Heart right ventricle (tissue), 16 donors: Measurements from ENCODE around the gene TNF. TPM values are rescaled to one million over a fixed set of nuclear protein-coding genes. Genes with fewer than 3 reads are reported as not detected.

Source experiments
- ATAC-seq, 8 donors: fragments of 200-7000 bp; cut with Tn5 transposase; one replicate each; pipeline ENCODE4 v1.9.1; 2020; ENCODE audit warnings: mild to moderate bottlenecking in 8 of 8, moderate library complexity in 8 of 8, moderate number of reproducible peaks in 1 of 8
- DNase-seq, 2 donors: peaks; one replicate each; pipeline ENCODE4 v3.0.0-alpha.2; 2020
- H3K27ac ChIP-seq, 10 donors: fragments of 200-600 bp; sonication (generic) in 2 of 10; one replicate each; pipeline versions ENCODE4 v1.5.0 to v1.8.0; 2020 to 2022; ENCODE audit warnings: mild to moderate bottlenecking in 3 of 10
- H3K27me3 ChIP-seq, 7 donors: fragments of 200-600 bp; one replicate each; pipeline ENCODE4 v1.8.0; 2021 to 2022; ENCODE audit warnings: mild to moderate bottlenecking in 2 of 7
- H3K36me3 ChIP-seq, 9 donors: fragments of 200-600 bp; sonication (generic) in 1 of 9; one replicate each; pipeline versions ENCODE4 v1.5.0 to v1.8.0; 2020 to 2022; ENCODE audit warnings: mild to moderate bottlenecking in 2 of 9
- H3K4me1 ChIP-seq, 9 donors: fragments of 200-600 bp; sonication (generic) in 1 of 9; one replicate each; pipeline versions ENCODE4 v1.5.0 to v1.8.0; 2020 to 2022; ENCODE audit warnings: mild to moderate bottlenecking in 4 of 9
- H3K4me3 ChIP-seq, 10 donors: fragments of 200-600 bp; sonication (generic) in 2 of 10; one replicate each; pipeline versions ENCODE4 v1.5.0 to v1.8.0; 2020 to 2022; ENCODE audit warnings: mild to moderate bottlenecking in 7 of 10, moderate library complexity in 2 of 10
- H3K9me3 ChIP-seq, 11 donors: fragments of 200-600 bp in 10 of 11; sonication (generic) in 2 of 11; one replicate each; pipeline versions ENCODE4 v1.5.0 to v1.8.0; 2013 to 2022; ENCODE audit warnings: mild to moderate bottlenecking in 2 of 11, control low read depth in 1 of 11, moderate library complexity in 1 of 11
- CTCF ChIP-seq, 9 donors: fragments of 200-600 bp; sonication (generic) in 2 of 9; IDR thresholded peaks; one replicate each; pipeline versions ENCODE4 v1.5.0 to v1.8.0; 2021 to 2022; ENCODE audit warnings: antibody characterized with exemption in 9 of 9, mild to moderate bottlenecking in 5 of 9, moderate library complexity in 1 of 9
- WGBS, 2 donors: extraction: QIAGEN DNeasy Blood & Tissue Kit; methylation state at CpG; one replicate each; pipeline ENCODE4 v1.1.7; 2013; ENCODE audit warnings: inconsistent platforms in 1 of 2; 5-methylcytosine and 5-hydroxymethylcytosine counted together
- intact Hi-C, 10 donors: fragments of 100-400 bp; cut with DNase I; formaldehyde crosslinking; loops; one replicate each; pipeline versions ENCODE4 v1.11.1 to v1.14.2; 2022
- polyA plus RNA-seq, 2 donors: library from polyadenylated mRNA; stranded (reverse); fragments of 200-250 nt; gene quantifications; one replicate each; pipeline ENCODE4 v1.2.3, GENCODE V29; 2013
- total RNA-seq, 10 donors: library from RNA; stranded (reverse); fragmentation: NEBNext Ultra II Directional in 3 of 10; extraction: Animal tissue kit (Norgen Biotek cat#: 25700) in 3 of 10; gene quantifications; one replicate each; pipeline versions ENCODE4 v1.2.1 to v1.2.4, GENCODE V29; 2021 to 2023
- donor health status: Arrhythmogenic right ventricular cardiomyopathy.
- donor health status: ischemic (EF 13 %, LVEDD 7.1; RV severe dilation, severe dysfunction).
- donor health status: healthy with polysubstance abuse.
- donor health status: DM: no; HTN: yes; CAD: no.
- donor health status: DM: no; HTN: no; CAD: no.
- donor health status: ischemic (EF 25% LVEDD 6.9; RV normal size, moderate dysfunction).
- donor health status: ischemic (EF 25% LVEDD 5.7; RV mildly dilated, moderate dysfunction).
- donor health status: healthy.
- donor health status: DM: yes; HTN: yes; CAD: no.
- donor health status: Ischemic cardiomyopathy.
- donor health status: ischemic (EF 35%, LVEDD 5.7; RV mildly dilated, moderate dysfunction).
- donor health status: nonischemic (EF 11% LVEDD 7.7; RV severe dilation, severe dysfunction).
- donor health status: DM: yes; HTN: yes; CAD: no.
- donor health status: PGD.
- donor health status: ischemic (EF 29% LVEDD 5.4; RV normal size, mild dysfunction).
- donor health status: nonischemic (EF 23%, LVEDD 6.1; RV moderate dilation, normal function).

Gene TNF
- total and polyA plus RNA-seq, 12 donors, result 0.16 to 3.0 (median 0.60) TPM; not detected in 1

- peak within 1 kb of the TSS; percentile 69 to 95 (median 91) for H3K27ac ChIP-seq
- peak within 1 kb of the TSS; percentile 30 to 63 (median 56) for H3K4me3 ChIP-seq
- 5 to 9% methylated on average over 11 of the region's 11 CpGs for WGBS, 2 donors
- H3K36me3 ChIP-seq, result peaks cover 0 to 29% (median 8%) of the 10 kb centered on the region in 9 donors
- peaks cover 10 to 47% (median 25%) of the 10 kb centered on the region in 9 donors for H3K4me1 ChIP-seq
- peak; percentile 85 to 88 for DNase-seq
- H3K27me3 ChIP-seq, result no peaks in the 10 kb centered on the region
- intact Hi-C loops, result loop anchor here (1.0 to 10.0 kb wide), 10 partner anchors 34 to 408 kb away; partner anchors contain the start of genes LTB (in 4 of the 10), NELFE (in 3 of the 10), SKIC2 (in 3 of the 10) and AIF1 (in 2 of the 10)
- peak; percentile 62 to 85 (median 81) for ATAC-seq
- no peaks in the 10 kb centered on the region for H3K9me3 ChIP-seq
- TF ChIP-seq CTCF (IDR thresholded peaks at IDR 0.05), result peak; percentile 88 to 97 (median 95)
These were observed 28.9 kb upstream of the TNF start, which contains the start of gene ATP6V1G2 for GRCh38 chr6:31546339-31546957. TSS of gene ATP6V1G2 (minus strand) at chr6:31546608. CDS start at chr6:31546559, 49 bp downstream.

GRCh38 chr6:31546958-31547726, 28.2 kb upstream of the TNF start, which contains the start of gene NFKBIL1:
TSS of gene NFKBIL1 (plus strand) at chr6:31547608. CDS start at chr6:31547695, 87 bp downstream.
- Histone ChIP-seq H3K36me3 (peaks cover 0 to 36% (median 13%) of the 10 kb centered on the region in 9 donors), H3K27me3 (no peaks in the 10 kb centered on the region), H3K4me1 (peaks cover 10 to 51% (median 25%) of the 10 kb centered on the region in 9 donors), H3K27ac (peak within 1 kb of the TSS; percentile 69 to 95 (median 91)), H3K9me3 (no peaks in the 10 kb centered on the region), H3K4me3 (peak within 1 kb of the TSS; percentile 30 to 63 (median 56))
- DNase-seq (peak; percentile 92 to 98), ATAC-seq (peak; percentile 94 to 98 (median 98))
- TF ChIP-seq CTCF (IDR thresholded peaks at IDR 0.05), result peak in 2 of 9 donors; percentile 3 to 7
- WGBS, 2 donors, result 1% methylated on average over 25 of the region's 25 CpGs
- intact Hi-C loops, result loop anchor here (1.0 to 10.0 kb wide), 10 partner anchors 34 to 408 kb away; partner anchors contain the start of genes LTB (in 4 of the 10), NELFE (in 3 of the 10), SKIC2 (in 3 of the 10) and AIF1 (in 2 of the 10)

- peak overlapping the region; percentile 69 to 95 (median 91) for H3K27ac ChIP-seq
- DNase-seq (no peak), ATAC-seq (no peak)
- H3K36me3 ChIP-seq, result peaks cover 0 to 40% (median 15%) of the 10 kb centered on the region in 9 donors
- peak overlapping the region in 9 of 10 donors; percentile 40 to 63 (median 56) for H3K4me3 ChIP-seq
- H3K9me3 ChIP-seq, result no peaks in the 10 kb centered on the region
- H3K27me3 ChIP-seq, result no peaks in the 10 kb centered on the region
- no peak for TF ChIP-seq CTCF (IDR thresholded peaks at IDR 0.05)
- 75 to 77% methylated on average over 24 of the region's 24 CpGs for WGBS, 2 donors
- peaks cover 6 to 46% (median 20%) of the 10 kb centered on the region in 9 donors for H3K4me1 ChIP-seq
- intact Hi-C loops, result loop anchor here (1.0 to 10.0 kb wide), 10 partner anchors 33 to 407 kb away; partner anchors contain the start of genes LTB (in 4 of the 10), NELFE (in 3 of the 10), SKIC2 (in 3 of the 10) and AIF1 (in 2 of the 10)
These were observed 27.4 kb upstream of the TNF start for GRCh38 chr6:31547727-31548543.
